Endothelial cell of umbilical vein (primary cell): ENCODE results near the gene CELF2. TPM values are rescaled to one million over a fixed set of nuclear protein-coding genes. Genes with fewer than 3 reads are reported as not detected.

Experiments
- BruUV-seq: library from RNA; stranded (reverse); fragments of 400-500 nt; replicated peaks from 2 replicates; lab custom pipeline; 2021; lab: Mats Ljungman, UMichigan
- CTCF ChIA-PET: fragments of 300-600, 350-600 bp; sonication (Branson Sonifier 250); formaldehyde crosslinking; loops from one replicate; lab custom pipeline; 2021; ENCODE audit warnings: antibody characterized with exemption, inconsistent platforms; lab: Charles Lee
- POLR2A ChIA-PET: fragments of 300-600, 350-600 bp; sonication (Branson Sonifier 250); formaldehyde crosslinking; loops from one replicate; lab custom pipeline; 2021; ENCODE audit warnings: antibody characterized with exemption, inconsistent platforms; lab: Charles Lee
- DNase-seq: peaks from one replicate; pipeline ENCODE4 v3.0.0-alpha.2; 2011; ENCODE audit warnings: low read depth, low spot score
- FAIRE-seq: peaks from 2 replicates; lab custom pipeline; 2011; peaks lifted over from hg19 to GRCh38; lab: Jason Lieb, UNC
- H2AFZ ChIP-seq: 2 replicates; pipeline ENCODE4 v1.6.0; 2012; ENCODE audit warnings: low read depth, low read length, control low read depth, inconsistent platforms
- H3K27ac ChIP-seq: 2 replicates; pipeline ENCODE4 v1.5.1; 2011; ENCODE audit warnings: low read depth, mild to moderate bottlenecking, control low read depth, low read length, moderate library complexity; ENCODE audit not compliant: insufficient read depth
- H3K27me3 ChIP-seq, 2 experiments: 2 replicates each; pipeline versions ENCODE4 v1.6.0 to v1.6.1; 2011; ENCODE audit warnings: low read length in 2 of 2, mixed read lengths in 1 of 2; ENCODE audit not compliant: control insufficient read depth in 2 of 2, insufficient read depth in 2 of 2
- H3K36me3 ChIP-seq, 2 experiments: 2 replicates in 1 of 2; 3 replicates in 1 of 2; pipeline ENCODE4 v1.5.1; 2011; ENCODE audit warnings: low read length in 2 of 2, mild to moderate bottlenecking in 1 of 2, moderate library complexity in 1 of 2; ENCODE audit not compliant: control insufficient read depth in 2 of 2, insufficient read depth in 2 of 2; ENCODE audit errors: extremely low read depth in 1 of 2
- H3K4me1 ChIP-seq: 3 replicates; pipeline ENCODE4 v1.5.1; 2011; ENCODE audit warnings: mild to moderate bottlenecking, low read length; ENCODE audit not compliant: control insufficient read depth, insufficient read depth; ENCODE audit errors: extremely low read depth
- H3K4me2 ChIP-seq: 2 replicates; pipeline ENCODE4 v1.6.1; 2011; ENCODE audit warnings: low read length, control low read depth, mixed read lengths; ENCODE audit not compliant: insufficient read depth
- H3K4me3 ChIP-seq, 3 experiments: fragments of 200-600 bp in 1 of 3; sonication (generic), shearing (Covaris generic) in 1 of 3; replicated peaks in 1 of 3; 2 replicates each; pipeline ENCODE4 v1.5.1; 2011 to 2016; ENCODE audit warnings: control low read depth in 3 of 3, low read length in 3 of 3, mild to moderate bottlenecking in 2 of 3, inconsistent platforms in 1 of 3, low read depth in 1 of 3, moderate library complexity in 1 of 3; ENCODE audit not compliant: insufficient read depth in 1 of 3
- H3K79me2 ChIP-seq: 2 replicates; pipeline ENCODE4 v1.6.0; 2012; ENCODE audit warnings: low read length, inconsistent platforms; ENCODE audit not compliant: control insufficient read depth, insufficient read depth
- H3K9ac ChIP-seq: replicated peaks from 2 replicates; pipeline ENCODE3; 2011; ENCODE audit warnings: low read length, control low read depth; ENCODE audit not compliant: insufficient read depth; ENCODE audit errors: extremely low read depth
- H3K9me1 ChIP-seq: replicated peaks from 3 replicates; pipeline ENCODE4 v1.6.0; 2011; ENCODE audit warnings: mild to moderate bottlenecking, low read length; ENCODE audit not compliant: control insufficient read depth, insufficient read depth; ENCODE audit errors: extremely low read depth
- H3K9me3 ChIP-seq: replicated peaks from 2 replicates; pipeline ENCODE4 v1.5.1; 2012; ENCODE audit warnings: low read length, inconsistent platforms; ENCODE audit not compliant: control insufficient read depth, insufficient read depth
- H4K20me1 ChIP-seq: replicated peaks from 2 replicates; pipeline ENCODE3; 2011; ENCODE audit warnings: mild to moderate bottlenecking, low read length; ENCODE audit not compliant: control insufficient read depth, insufficient read depth; ENCODE audit errors: extremely low read depth
- EZH2 ChIP-seq: IDR thresholded peaks from 2 replicates; pipeline ENCODE4 v1.6.1; 2012; ENCODE audit warnings: borderline replicate concordance, low read depth, mild to moderate bottlenecking, moderate library complexity, low read length, inconsistent platforms; ENCODE audit not compliant: severe bottlenecking
- FOS ChIP-seq: IDR thresholded peaks from 2 replicates; pipeline ENCODE4 v1.6.1; 2011; ENCODE audit warnings: mild to moderate bottlenecking, low read length, moderate library complexity, borderline replicate concordance; ENCODE audit not compliant: insufficient read depth
- GATA2 ChIP-seq: IDR thresholded peaks from 2 replicates; pipeline ENCODE4 v1.7.0; 2011; ENCODE audit warnings: low read depth, mild to moderate bottlenecking, moderate library complexity, mixed read lengths, low read length; ENCODE audit not compliant: insufficient read length, insufficient read depth
- JUN ChIP-seq: IDR thresholded peaks from 2 replicates; pipeline ENCODE4 v1.6.1; 2011; ENCODE audit warnings: borderline replicate concordance, low read depth; ENCODE audit not compliant: insufficient read length, insufficient read depth
- MYC ChIP-seq: IDR thresholded peaks from one replicate; pipeline ENCODE4 v1.6.1; 2011; ENCODE audit warnings: mild to moderate bottlenecking, low read depth, low read length
- POLR2A ChIP-seq: IDR thresholded peaks from 2 replicates; pipeline ENCODE4 v1.6.1; 2012; ENCODE audit warnings: low read depth, mild to moderate bottlenecking, control low read depth, low read length
- POLR2AphosphoS5 ChIP-seq: IDR thresholded peaks from 2 replicates; pipeline ENCODE4 v1.6.1; 2012; ENCODE audit warnings: low read depth, mild to moderate bottlenecking, control low read depth, low read length, moderate library complexity; ENCODE audit not compliant: insufficient read depth
- dilution Hi-C: fragments of 300-500 bp; cut with MboI; formaldehyde crosslinking; loops from one replicate; pipeline ENCODE4 v1.15.0; 2019; ENCODE audit warnings: low sequenced_read_pairs; ENCODE audit not compliant: extremely low pct_ligation_motif_present
- intact Hi-C: fragments of 100-400 bp; cut with micrococcal nuclease; formaldehyde crosslinking; loops from one replicate; pipeline ENCODE4 v1.10.0; 2022
- polyA plus RNA-seq, 4 experiments: library from polyadenylated mRNA; depleted of rRNA in 3 of 4; stranded (reverse) in 3 of 4; unstranded in 1 of 4; fragments of >200 nt; gene quantifications; 2 replicates each; pipeline versions ENCODE4 v1.2.1 to v1.2.3, GENCODE V29; 2011 to 2012; ENCODE audit warnings: missing spikeins in 1 of 4
- total RNA-seq: library from RNA; stranded (reverse); gene quantifications from 2 replicates; pipeline ENCODE4 v1.2.3, GENCODE V29; 2021
- TF ChIP-seq, protein P1 (sequence below): IDR thresholded peaks from 2 replicates; pipeline ENCODE4 v1.6.1; 2011; ENCODE audit not compliant: insufficient read depth, insufficient read length
- TF ChIP-seq, protein P2 (sequence below), 2 donors: IDR thresholded peaks; 1 replicate in 1 of 2; 2 replicates in 1 of 2; pipeline ENCODE4 v1.5.1; 2011; ENCODE audit warnings: low read length in 2 of 2, mild to moderate bottlenecking in 2 of 2, moderate library complexity in 2 of 2, control low read depth in 1 of 2, inconsistent platforms in 1 of 2, low read depth in 1 of 2; ENCODE audit not compliant: insufficient read depth in 1 of 2; ENCODE audit errors: extremely low read depth in 1 of 2

CELF2 gene
- total and polyA plus RNA-seq, 2 donors (not counting 3 experiments of a cell fraction or from before 2014, with no cell fraction given), result 21.6 to 42.6 TPM

DNA sequence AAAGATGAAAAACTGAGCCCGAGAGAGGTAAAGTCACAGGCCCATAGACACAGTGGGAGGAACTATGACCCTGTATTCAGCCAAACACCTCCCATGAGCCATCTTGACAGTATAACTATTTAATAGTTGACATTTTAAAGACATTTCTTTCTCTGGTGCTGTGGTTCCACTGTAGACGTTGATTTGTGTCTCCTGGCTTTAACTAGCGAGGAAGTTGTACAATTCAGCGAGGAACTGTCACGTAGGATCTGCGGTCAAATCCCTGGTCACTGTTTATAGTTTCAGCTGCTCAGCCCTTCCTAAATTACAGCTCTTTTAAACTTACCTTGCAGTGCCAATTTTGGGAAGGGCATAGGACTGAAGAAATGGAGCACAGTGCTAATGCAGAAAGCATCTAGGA is 7.1 kb upstream of the CELF2 start:
- Histone ChIP-seq H3K79me2 (no peaks in the 10 kb centered on the region), H3K4me1 (no peaks in the 10 kb centered on the region), H3K27me3 (peaks cover 3 to 6% of the 10 kb centered on the region in 2 experiments), H3K36me3 (no peaks in the 10 kb centered on the region), H2AFZ (no peak overlapping the region), H3K27ac (no peak overlapping the region), H3K4me2 (no peak overlapping the region), H4K20me1 (no peaks in the 10 kb centered on the region), H3K9me3 (no peaks in the 10 kb centered on the region), H3K4me3 (no peak overlapping the region), H3K9me1 (no peaks in the 10 kb centered on the region), H3K9ac (no peak overlapping the region)
- dilution Hi-C loops (no loop called here), intact Hi-C loops (no loop called here)
- POLR2A ChIA-PET, result no interaction called here
- BruUV-seq, result no TSS peak
- DNase-seq, result no peak
- FAIRE-seq, result no peak
- TF ChIP-seq GATA2 (no peak), MYC (no peak), JUN (no peak), FOS (no peak), EZH2 (no peak), POLR2A (no peak), POLR2AphosphoS5 (no peak)
- TF ChIP-seq, protein P1, sequence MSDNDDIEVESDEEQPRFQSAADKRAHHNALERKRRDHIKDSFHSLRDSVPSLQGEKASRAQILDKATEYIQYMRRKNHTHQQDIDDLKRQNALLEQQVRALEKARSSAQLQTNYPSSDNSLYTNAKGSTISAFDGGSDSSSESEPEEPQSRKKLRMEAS, result no peak
- TF ChIP-seq, protein P2, sequence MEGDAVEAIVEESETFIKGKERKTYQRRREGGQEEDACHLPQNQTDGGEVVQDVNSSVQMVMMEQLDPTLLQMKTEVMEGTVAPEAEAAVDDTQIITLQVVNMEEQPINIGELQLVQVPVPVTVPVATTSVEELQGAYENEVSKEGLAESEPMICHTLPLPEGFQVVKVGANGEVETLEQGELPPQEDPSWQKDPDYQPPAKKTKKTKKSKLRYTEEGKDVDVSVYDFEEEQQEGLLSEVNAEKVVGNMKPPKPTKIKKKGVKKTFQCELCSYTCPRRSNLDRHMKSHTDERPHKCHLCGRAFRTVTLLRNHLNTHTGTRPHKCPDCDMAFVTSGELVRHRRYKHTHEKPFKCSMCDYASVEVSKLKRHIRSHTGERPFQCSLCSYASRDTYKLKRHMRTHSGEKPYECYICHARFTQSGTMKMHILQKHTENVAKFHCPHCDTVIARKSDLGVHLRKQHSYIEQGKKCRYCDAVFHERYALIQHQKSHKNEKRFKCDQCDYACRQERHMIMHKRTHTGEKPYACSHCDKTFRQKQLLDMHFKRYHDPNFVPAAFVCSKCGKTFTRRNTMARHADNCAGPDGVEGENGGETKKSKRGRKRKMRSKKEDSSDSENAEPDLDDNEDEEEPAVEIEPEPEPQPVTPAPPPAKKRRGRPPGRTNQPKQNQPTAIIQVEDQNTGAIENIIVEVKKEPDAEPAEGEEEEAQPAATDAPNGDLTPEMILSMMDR (IDR thresholded peaks at IDR 0.05; ENCODE audit: extremely low read depth in 1 of 2, insufficient read depth in 1 of 2, low read depth in 1 of 2, low read length in 2 of 2), result no peak
- CTCF ChIA-PET, result no interaction called here
